ENCODE data around the gene IFT25. TPM values are rescaled to one million over a fixed set of nuclear protein-coding genes. Genes with fewer than 3 reads are reported as not detected.

IFT25 gene
- total RNA-seq, 1 experiment from 2014 or later = 42.9 TPM

DNA sequence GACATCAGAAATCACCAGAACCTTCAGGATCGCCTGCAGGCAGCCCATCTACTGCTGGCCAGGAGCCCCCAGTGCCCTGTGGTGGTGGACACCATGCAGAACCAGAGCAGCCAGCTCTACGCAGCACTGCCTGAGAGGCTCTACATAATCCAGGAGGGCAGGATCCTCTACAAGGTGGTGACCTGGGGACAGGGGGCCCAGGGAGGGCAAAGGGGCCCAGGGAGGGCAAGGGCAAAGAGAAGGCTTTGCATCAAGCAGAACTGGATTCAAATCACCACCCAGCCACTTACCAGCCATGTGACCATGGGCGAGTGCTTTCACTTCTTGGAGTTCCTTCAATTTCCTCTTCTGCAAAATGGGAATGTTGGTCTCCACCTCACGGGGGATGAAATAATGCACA, 39.4 kb downstream of the IFT25 start:
- no peaks in the 10 kb centered on the region for H3K9me3 ChIP-seq (ENCODE audit: control insufficient read depth, insufficient read depth, low read depth, low read length)
- TF ChIP-seq TCF7L2 (IDR thresholded peaks at IDR 0.05; ENCODE audit: low read depth, low read length) (no peak), POLR2AphosphoS5 (IDR thresholded peaks at IDR 0.05; ENCODE audit: low read depth, low read length) (no peak), SIN3A (IDR thresholded peaks at IDR 0.05; ENCODE audit: borderline replicate concordance, insufficient read depth, low read depth, low read length) (no peak)
- TF ChIP-seq, protein P1, sequence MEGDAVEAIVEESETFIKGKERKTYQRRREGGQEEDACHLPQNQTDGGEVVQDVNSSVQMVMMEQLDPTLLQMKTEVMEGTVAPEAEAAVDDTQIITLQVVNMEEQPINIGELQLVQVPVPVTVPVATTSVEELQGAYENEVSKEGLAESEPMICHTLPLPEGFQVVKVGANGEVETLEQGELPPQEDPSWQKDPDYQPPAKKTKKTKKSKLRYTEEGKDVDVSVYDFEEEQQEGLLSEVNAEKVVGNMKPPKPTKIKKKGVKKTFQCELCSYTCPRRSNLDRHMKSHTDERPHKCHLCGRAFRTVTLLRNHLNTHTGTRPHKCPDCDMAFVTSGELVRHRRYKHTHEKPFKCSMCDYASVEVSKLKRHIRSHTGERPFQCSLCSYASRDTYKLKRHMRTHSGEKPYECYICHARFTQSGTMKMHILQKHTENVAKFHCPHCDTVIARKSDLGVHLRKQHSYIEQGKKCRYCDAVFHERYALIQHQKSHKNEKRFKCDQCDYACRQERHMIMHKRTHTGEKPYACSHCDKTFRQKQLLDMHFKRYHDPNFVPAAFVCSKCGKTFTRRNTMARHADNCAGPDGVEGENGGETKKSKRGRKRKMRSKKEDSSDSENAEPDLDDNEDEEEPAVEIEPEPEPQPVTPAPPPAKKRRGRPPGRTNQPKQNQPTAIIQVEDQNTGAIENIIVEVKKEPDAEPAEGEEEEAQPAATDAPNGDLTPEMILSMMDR (IDR thresholded peaks at IDR 0.05) = no peak
- TF ChIP-seq, protein P2, sequence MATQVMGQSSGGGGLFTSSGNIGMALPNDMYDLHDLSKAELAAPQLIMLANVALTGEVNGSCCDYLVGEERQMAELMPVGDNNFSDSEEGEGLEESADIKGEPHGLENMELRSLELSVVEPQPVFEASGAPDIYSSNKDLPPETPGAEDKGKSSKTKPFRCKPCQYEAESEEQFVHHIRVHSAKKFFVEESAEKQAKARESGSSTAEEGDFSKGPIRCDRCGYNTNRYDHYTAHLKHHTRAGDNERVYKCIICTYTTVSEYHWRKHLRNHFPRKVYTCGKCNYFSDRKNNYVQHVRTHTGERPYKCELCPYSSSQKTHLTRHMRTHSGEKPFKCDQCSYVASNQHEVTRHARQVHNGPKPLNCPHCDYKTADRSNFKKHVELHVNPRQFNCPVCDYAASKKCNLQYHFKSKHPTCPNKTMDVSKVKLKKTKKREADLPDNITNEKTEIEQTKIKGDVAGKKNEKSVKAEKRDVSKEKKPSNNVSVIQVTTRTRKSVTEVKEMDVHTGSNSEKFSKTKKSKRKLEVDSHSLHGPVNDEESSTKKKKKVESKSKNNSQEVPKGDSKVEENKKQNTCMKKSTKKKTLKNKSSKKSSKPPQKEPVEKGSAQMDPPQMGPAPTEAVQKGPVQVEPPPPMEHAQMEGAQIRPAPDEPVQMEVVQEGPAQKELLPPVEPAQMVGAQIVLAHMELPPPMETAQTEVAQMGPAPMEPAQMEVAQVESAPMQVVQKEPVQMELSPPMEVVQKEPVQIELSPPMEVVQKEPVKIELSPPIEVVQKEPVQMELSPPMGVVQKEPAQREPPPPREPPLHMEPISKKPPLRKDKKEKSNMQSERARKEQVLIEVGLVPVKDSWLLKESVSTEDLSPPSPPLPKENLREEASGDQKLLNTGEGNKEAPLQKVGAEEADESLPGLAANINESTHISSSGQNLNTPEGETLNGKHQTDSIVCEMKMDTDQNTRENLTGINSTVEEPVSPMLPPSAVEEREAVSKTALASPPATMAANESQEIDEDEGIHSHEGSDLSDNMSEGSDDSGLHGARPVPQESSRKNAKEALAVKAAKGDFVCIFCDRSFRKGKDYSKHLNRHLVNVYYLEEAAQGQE (IDR thresholded peaks at IDR 0.05; ENCODE audit: insufficient read depth in 1 of 2, low read depth in 2 of 2, low read length in 1 of 2) = no peak
- H3K4me1 ChIP-seq (ENCODE audit: control insufficient read depth, insufficient read depth, low read length) = no peaks in the 10 kb centered on the region
- no peak overlapping the region for H3K27ac ChIP-seq (ENCODE audit: low read length)
- CTCF ChIA-PET = no interaction called here
- H3K27me3 ChIP-seq (ENCODE audit: control insufficient read depth, insufficient read depth, low read length) = no peaks in the 10 kb centered on the region
- BruUV-seq (replicated peaks) = no TSS peak
- POLR2A ChIA-PET = no interaction called here
- intact Hi-C loops (cut with micrococcal nuclease; ENCODE audit: unreplicated experiment) = no loop called here
- DNase-seq (ENCODE audit: low read depth, low spot score) (no peak), ATAC-seq (no peak)
- no peak overlapping the region for H3K4me3 ChIP-seq (ENCODE audit: low read depth in 2 of 2, low read length in 2 of 2)
- in situ Hi-C loops (cut with HindIII; ENCODE audit: low pct_unique_long_range_greater_than_20kb, low sequenced_read_pairs) = no loop called here
- no peaks in the 10 kb centered on the region for H3K36me3 ChIP-seq (ENCODE audit: control insufficient read depth, insufficient read depth, low read length)

DNA sequence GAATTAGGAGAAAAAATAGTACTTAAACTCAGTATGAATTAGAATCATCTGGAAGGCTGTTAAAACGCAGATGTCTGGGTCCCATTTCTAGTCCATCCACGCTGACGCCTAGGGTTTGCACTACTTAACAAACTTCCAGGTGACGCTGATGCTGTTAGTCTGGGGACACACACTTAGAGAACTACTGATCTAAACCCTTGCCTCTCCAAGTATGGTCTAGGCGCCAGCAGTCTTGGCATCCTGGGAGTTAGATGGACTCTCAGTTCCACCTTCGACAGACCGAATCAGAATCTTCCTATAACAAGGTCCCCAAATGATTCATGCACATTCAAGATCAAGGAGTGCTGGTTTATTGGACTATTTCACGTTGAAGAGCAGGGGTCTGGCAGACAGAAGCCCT, 40.0 kb downstream of the IFT25 start:
- no TSS peak for BruUV-seq (replicated peaks)
- intact Hi-C loops (cut with micrococcal nuclease; ENCODE audit: unreplicated experiment) = no loop called here
- no peaks in the 10 kb centered on the region for H3K36me3 ChIP-seq (ENCODE audit: control insufficient read depth, insufficient read depth, low read length)
- no peak for TF ChIP-seq POLR2AphosphoS5 (IDR thresholded peaks at IDR 0.05; ENCODE audit: low read depth, low read length)
- TF ChIP-seq SIN3A (IDR thresholded peaks at IDR 0.05; ENCODE audit: borderline replicate concordance, insufficient read depth, low read depth, low read length) = no peak
- TF ChIP-seq, protein P1 (IDR thresholded peaks at IDR 0.05) = no peak
- TF ChIP-seq, protein P2 (IDR thresholded peaks at IDR 0.05; ENCODE audit: insufficient read depth in 1 of 2, low read depth in 2 of 2, low read length in 1 of 2) = no peak
- TF ChIP-seq TCF7L2 (IDR thresholded peaks at IDR 0.05; ENCODE audit: low read depth, low read length) = no peak
- no peaks in the 10 kb centered on the region for H3K27me3 ChIP-seq (ENCODE audit: control insufficient read depth, insufficient read depth, low read length)
- POLR2A ChIA-PET = no interaction called here
- H3K4me1 ChIP-seq (ENCODE audit: control insufficient read depth, insufficient read depth, low read length) = no peaks in the 10 kb centered on the region
- H3K9me3 ChIP-seq (ENCODE audit: control insufficient read depth, insufficient read depth, low read depth, low read length) = no peaks in the 10 kb centered on the region
- H3K4me3 ChIP-seq (ENCODE audit: low read depth in 2 of 2, low read length in 2 of 2) = no peak overlapping the region
- ATAC-seq (no peak), DNase-seq (ENCODE audit: low read depth, low spot score) (no peak)
- CTCF ChIA-PET = no interaction called here
- in situ Hi-C loops (cut with HindIII; ENCODE audit: low pct_unique_long_range_greater_than_20kb, low sequenced_read_pairs) = no loop called here
- H3K27ac ChIP-seq (ENCODE audit: low read length) = no peak overlapping the region

Data from Panc1 (cell line).